ENCODE results near the gene IGSF3.
"Not testable (repeated sequence)": the region's sequence is repeated elsewhere in the genome, so short reads cannot be mapped to it uniquely, and the experiment has no call there.

DNA sequence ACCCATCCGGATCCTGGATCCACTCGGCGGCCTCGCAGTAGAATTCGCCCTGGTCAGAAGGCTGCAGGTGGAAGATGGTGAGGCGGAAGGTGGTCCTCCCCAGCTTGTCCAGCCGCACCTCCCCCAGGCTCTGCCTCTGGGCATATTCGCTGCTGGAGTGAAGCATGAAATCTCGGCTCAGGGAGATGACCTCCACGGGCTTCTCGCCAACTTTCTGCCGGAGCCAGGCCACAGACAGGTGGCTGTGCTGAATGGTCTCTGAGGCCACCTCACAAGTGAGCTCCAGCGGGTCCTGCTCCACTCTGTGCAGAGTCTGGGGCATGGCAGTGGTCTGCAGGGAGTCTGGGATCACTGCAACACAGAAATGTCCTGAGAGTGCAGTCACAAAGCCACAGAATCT is 53.7 kb downstream of the IGSF3 start:
- TF ChIP-seq, protein P1, sequence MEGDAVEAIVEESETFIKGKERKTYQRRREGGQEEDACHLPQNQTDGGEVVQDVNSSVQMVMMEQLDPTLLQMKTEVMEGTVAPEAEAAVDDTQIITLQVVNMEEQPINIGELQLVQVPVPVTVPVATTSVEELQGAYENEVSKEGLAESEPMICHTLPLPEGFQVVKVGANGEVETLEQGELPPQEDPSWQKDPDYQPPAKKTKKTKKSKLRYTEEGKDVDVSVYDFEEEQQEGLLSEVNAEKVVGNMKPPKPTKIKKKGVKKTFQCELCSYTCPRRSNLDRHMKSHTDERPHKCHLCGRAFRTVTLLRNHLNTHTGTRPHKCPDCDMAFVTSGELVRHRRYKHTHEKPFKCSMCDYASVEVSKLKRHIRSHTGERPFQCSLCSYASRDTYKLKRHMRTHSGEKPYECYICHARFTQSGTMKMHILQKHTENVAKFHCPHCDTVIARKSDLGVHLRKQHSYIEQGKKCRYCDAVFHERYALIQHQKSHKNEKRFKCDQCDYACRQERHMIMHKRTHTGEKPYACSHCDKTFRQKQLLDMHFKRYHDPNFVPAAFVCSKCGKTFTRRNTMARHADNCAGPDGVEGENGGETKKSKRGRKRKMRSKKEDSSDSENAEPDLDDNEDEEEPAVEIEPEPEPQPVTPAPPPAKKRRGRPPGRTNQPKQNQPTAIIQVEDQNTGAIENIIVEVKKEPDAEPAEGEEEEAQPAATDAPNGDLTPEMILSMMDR (IDR thresholded peaks at IDR 0.05): not testable (repeated sequence)
- TF ChIP-seq POLR2A (IDR thresholded peaks at IDR 0.05): not testable (repeated sequence)
